T-helper 17 cell (primary cell): ENCODE results near the gene PCGF3. TPM values are rescaled to one million over a fixed set of nuclear protein-coding genes. Genes with fewer than 3 reads are reported as not detected.

ENCODE experiments used
- ATAC-seq: fragments of 150-1000 bp; cut with Tn5 transposase; 2 replicates; pipeline ENCODE4 v1.10.0; 2021; ENCODE audit warnings: mild to moderate bottlenecking, moderate library complexity
- DNase-seq, 3 donors: peaks; one replicate each; pipeline versions ENCODE4 v3.0.0 to v3.0.0-alpha.2; 2020 to 2021
- H3K9me3 ChIP-seq: one replicate; pipeline ENCODE4 v1.7.0; 2013; ENCODE audit warnings: low read length, mild to moderate bottlenecking; ENCODE audit not compliant: control insufficient read depth, poor library complexity, severe bottlenecking
- H3K27ac Mint-ChIP-seq: one replicate; pipeline ENCODE4 v1.8.0; 2022; ENCODE audit warnings: mild to moderate bottlenecking, moderate library complexity, mixed read lengths
- H3K27me3 Mint-ChIP-seq: one replicate; pipeline ENCODE4 v1.8.0; 2022; ENCODE audit warnings: mixed read lengths
- H3K36me3 Mint-ChIP-seq: one replicate; pipeline ENCODE4 v1.8.0; 2022; ENCODE audit warnings: low read depth, mixed read lengths
- H3K4me1 Mint-ChIP-seq: one replicate; pipeline ENCODE4 v1.8.0; 2022; ENCODE audit warnings: mild to moderate bottlenecking, mixed read lengths
- H3K4me3 Mint-ChIP-seq: one replicate; pipeline ENCODE4 v1.8.0; 2022; ENCODE audit warnings: mild to moderate bottlenecking, moderate library complexity, mixed read lengths
- total RNA-seq, 4 donors: library from RNA in 2 of 4; stranded (reverse) in 2 of 4; gene quantifications; one replicate each; pipeline ENCODE4 v1.2.3 and lab custom pipeline; 2022 to 2026

PCGF3 gene
- total RNA-seq, 2 donors from 2014 or later: 31.3 to 38.0 TPM

DNA sequence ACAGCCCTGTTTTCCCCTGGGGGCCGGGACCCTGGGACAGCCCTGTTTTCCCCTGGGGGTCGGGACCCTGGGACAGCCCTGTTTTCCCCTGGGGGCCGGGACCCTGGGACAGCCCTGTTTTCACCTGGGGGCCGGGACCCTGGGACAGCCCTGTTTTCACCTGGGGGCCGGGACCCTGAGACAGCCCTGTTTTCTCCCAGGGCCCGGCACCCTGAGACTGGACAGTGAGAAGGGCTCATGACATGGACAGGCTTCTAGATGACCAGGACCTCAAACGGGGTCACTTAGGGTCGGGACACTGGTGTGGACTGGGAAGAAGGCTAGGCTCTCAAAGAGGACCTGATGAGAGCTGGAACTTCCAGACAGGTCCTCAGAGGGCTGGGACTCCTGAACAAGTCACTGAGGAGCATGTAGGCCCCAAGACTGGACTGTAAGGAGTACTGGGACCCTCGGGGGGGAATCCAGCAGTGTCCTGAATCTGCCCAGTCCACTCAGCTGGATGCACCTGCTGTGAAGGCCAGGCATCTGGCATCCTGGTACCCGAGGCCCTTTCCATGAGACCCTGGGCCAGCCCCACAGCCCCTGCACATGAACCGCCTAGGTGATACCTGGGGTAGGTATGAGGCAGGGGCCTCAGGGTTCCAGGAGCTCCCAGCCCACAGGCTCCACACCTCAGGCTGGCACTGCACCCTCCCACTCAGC lies 2.4 kb downstream of the PCGF3 start:
- no peaks in the 10 kb centered on the region for H3K9me3 ChIP-seq
- Mint-ChIP-seq H3K4me3 (peak overlapping the region; percentile 45), H3K4me1 (peaks cover 22% of the 10 kb centered on the region), H3K36me3 (no peaks in the 10 kb centered on the region), H3K27ac (no peak overlapping the region), H3K27me3 (no peaks in the 10 kb centered on the region)
- ATAC-seq: no peak
- no peak for DNase-seq

GRCh38 chr4:708631-708933 lies 3.0 kb downstream of the PCGF3 start:
- no peak for ATAC-seq
- Mint-ChIP-seq H3K4me1 (peaks cover 22% of the 10 kb centered on the region), H3K4me3 (peak overlapping the region; percentile 45), H3K36me3 (no peaks in the 10 kb centered on the region), H3K27me3 (no peaks in the 10 kb centered on the region), H3K27ac (no peak overlapping the region)
- no peak for DNase-seq
- no peaks in the 10 kb centered on the region for H3K9me3 ChIP-seq

DNA sequence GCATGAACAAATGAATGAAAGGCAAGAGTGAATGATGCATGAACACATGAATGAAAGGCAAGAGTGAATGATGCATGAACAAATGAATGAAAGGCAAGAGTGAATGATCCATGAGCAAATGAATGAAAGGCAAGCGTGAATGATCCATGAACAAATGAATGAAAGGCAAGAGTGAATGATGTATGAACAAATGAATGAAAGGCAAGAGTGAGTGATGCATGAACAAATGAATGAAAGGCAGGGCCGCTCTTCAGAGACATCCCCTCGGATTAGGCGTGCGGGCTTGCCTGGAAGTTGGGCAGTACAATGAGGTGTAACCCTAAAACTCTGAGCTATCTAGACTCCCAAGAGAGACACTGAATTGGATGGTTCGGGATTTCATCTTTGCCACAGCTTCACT lies 3.7 kb downstream of the PCGF3 start:
- DNase-seq: no peak
- no peak overlapping the region for H3K4me3 Mint-ChIP-seq
- H3K9me3 ChIP-seq: no peaks in the 10 kb centered on the region
- H3K27ac Mint-ChIP-seq: peak overlapping the region; percentile 21
- no peaks in the 10 kb centered on the region for H3K27me3 Mint-ChIP-seq
- peaks cover 23% of the 10 kb centered on the region for H3K4me1 Mint-ChIP-seq
- ATAC-seq: no peak
- no peaks in the 10 kb centered on the region for H3K36me3 Mint-ChIP-seq

GRCh38 chr4:710116-710515 lies 4.5 kb downstream of the PCGF3 start:
- ATAC-seq (no peak), DNase-seq (no peak)
- Mint-ChIP-seq H3K4me3 (no peak overlapping the region), H3K27me3 (no peaks in the 10 kb centered on the region), H3K36me3 (no peaks in the 10 kb centered on the region), H3K4me1 (peaks cover 26% of the 10 kb centered on the region), H3K27ac (peak overlapping the region; percentile 21)
- no peaks in the 10 kb centered on the region for H3K9me3 ChIP-seq

DNA sequence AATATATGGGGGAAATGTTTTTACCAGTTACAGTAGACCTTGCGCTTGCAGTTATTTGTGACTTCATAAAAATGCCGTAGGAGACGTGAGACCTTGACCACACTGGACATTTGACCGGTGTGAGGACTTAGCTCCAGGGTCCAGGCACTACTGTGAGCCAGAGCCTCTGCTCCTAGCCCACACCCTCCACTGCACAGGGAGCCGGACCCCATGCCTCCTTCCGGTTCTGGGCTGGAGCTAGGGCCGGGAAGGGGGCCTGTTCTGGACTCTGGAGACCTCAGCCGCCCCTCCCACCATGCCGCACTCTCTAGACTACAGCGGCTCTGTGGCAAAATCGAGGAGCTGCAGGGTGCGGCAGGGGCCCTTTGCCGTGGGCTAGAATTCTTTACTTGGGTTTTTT lies 5.3 kb downstream of the PCGF3 start:
- Mint-ChIP-seq H3K4me3 (no peak overlapping the region), H3K27ac (no peak overlapping the region), H3K4me1 (peaks cover 24% of the 10 kb centered on the region), H3K27me3 (no peaks in the 10 kb centered on the region), H3K36me3 (no peaks in the 10 kb centered on the region)
- ATAC-seq (no peak), DNase-seq (no peak)
- no peaks in the 10 kb centered on the region for H3K9me3 ChIP-seq

- Mint-ChIP-seq H3K27ac (peak overlapping the region; percentile 47), H3K36me3 (no peaks in the 10 kb centered on the region), H3K4me3 (no peak overlapping the region), H3K4me1 (peaks cover 22% of the 10 kb centered on the region), H3K27me3 (no peaks in the 10 kb centered on the region)
- DNase-seq (no peak), ATAC-seq (no peak)
- H3K9me3 ChIP-seq: no peaks in the 10 kb centered on the region
These were observed 6.5 kb downstream of the PCGF3 start for GRCh38 chr4:712093-712492.

- H3K4me1 Mint-ChIP-seq: peaks cover 28% of the 10 kb centered on the region
- no peaks in the 10 kb centered on the region for H3K27me3 Mint-ChIP-seq
- H3K36me3 Mint-ChIP-seq: no peaks in the 10 kb centered on the region
- H3K9me3 ChIP-seq: no peaks in the 10 kb centered on the region
- no peak for DNase-seq
- H3K27ac Mint-ChIP-seq: peak overlapping the region; percentile 47
- no peak for ATAC-seq
- H3K4me3 Mint-ChIP-seq: no peak overlapping the region
These were observed 7.4 kb downstream of the PCGF3 start for GRCh38 chr4:712916-713632.

GRCh38 chr4:714087-714486 lies 8.5 kb downstream of the PCGF3 start:
- Mint-ChIP-seq H3K27me3 (no peaks in the 10 kb centered on the region), H3K4me1 (peaks cover 22% of the 10 kb centered on the region), H3K27ac (peak overlapping the region; percentile 61), H3K4me3 (no peak overlapping the region), H3K36me3 (no peaks in the 10 kb centered on the region)
- ATAC-seq (no peak), DNase-seq (no peak)
- no peaks in the 10 kb centered on the region for H3K9me3 ChIP-seq

GRCh38 chr4:717601-718320 lies 12.1 kb downstream of the PCGF3 start:
- no peak for ATAC-seq
- no peak overlapping the region for H3K4me3 Mint-ChIP-seq
- peaks cover 15% of the 10 kb centered on the region for H3K4me1 Mint-ChIP-seq
- no peaks in the 10 kb centered on the region for H3K27me3 Mint-ChIP-seq
- H3K9me3 ChIP-seq: no peaks in the 10 kb centered on the region
- no peaks in the 10 kb centered on the region for H3K36me3 Mint-ChIP-seq
- no peak for DNase-seq
- H3K27ac Mint-ChIP-seq: no peak overlapping the region

DNA sequence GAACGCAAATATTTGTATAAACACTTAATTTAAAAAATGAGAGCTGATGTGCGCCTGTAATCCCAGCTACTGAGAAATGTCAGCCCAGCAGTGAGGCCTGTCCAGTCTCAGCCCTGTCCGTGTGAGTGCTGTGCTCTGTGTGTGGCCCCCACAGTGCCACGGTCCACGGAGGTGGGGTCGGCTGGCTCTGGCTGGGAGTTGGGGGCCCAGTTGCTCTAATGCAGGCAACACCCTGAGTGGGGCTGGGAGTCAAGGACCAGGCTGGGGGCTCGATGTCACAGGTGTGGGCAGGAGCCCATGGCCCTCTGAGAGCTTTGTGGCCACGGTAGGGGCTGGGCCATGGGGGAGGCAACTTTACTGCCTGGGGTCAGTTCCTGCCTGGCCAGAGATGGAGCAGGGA lies 12.8 kb downstream of the PCGF3 start:
- Mint-ChIP-seq H3K4me1 (peaks cover 16% of the 10 kb centered on the region), H3K27me3 (no peaks in the 10 kb centered on the region), H3K36me3 (no peaks in the 10 kb centered on the region), H3K4me3 (no peak overlapping the region), H3K27ac (no peak overlapping the region)
- ATAC-seq (no peak), DNase-seq (no peak)
- H3K9me3 ChIP-seq: no peaks in the 10 kb centered on the region

DNA sequence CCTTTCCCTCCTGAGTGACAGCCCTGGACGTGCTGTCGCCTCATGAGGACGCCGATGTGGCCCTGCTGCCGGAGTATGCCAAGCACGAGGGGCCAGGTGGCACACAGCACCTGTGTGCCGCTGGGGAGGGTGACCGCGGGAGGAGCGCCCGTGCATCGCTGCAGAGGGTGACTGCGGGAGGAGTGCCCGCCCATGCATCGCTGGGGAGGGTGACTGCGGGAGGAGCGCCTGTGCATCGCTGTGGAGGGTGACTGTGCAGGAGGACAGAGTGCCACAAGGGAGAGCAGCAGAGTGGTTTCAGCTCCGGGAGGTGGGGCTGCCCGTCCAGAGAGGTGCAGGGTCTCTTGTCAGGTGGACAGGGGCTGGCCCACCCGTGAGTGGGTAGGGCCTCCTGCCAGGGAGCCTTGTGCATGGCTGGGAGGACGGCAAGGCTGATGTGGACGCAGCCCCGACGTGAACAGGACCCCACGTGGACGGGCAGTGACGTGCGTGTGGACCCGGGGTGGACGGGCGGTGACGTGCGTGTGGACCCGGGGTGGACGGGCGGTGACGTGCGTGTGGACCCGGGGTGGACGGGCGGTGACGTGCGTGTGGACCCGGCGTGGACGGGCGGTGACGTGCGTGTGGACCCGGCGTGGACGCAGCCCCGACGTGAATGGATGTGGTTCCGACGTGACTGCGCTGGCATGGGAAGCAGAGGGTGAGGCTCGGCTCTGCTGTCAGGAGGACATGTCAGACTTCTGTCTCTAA lies 14.7 kb downstream of the PCGF3 start:
- peaks cover 15% of the 10 kb centered on the region for H3K4me1 Mint-ChIP-seq
- H3K27me3 Mint-ChIP-seq: no peaks in the 10 kb centered on the region
- no peaks in the 10 kb centered on the region for H3K9me3 ChIP-seq
- H3K27ac Mint-ChIP-seq: no peak overlapping the region
- H3K4me3 Mint-ChIP-seq: peak overlapping the region; percentile 13
- H3K36me3 Mint-ChIP-seq: no peaks in the 10 kb centered on the region
- DNase-seq: no peak
- no peak for ATAC-seq

DNA sequence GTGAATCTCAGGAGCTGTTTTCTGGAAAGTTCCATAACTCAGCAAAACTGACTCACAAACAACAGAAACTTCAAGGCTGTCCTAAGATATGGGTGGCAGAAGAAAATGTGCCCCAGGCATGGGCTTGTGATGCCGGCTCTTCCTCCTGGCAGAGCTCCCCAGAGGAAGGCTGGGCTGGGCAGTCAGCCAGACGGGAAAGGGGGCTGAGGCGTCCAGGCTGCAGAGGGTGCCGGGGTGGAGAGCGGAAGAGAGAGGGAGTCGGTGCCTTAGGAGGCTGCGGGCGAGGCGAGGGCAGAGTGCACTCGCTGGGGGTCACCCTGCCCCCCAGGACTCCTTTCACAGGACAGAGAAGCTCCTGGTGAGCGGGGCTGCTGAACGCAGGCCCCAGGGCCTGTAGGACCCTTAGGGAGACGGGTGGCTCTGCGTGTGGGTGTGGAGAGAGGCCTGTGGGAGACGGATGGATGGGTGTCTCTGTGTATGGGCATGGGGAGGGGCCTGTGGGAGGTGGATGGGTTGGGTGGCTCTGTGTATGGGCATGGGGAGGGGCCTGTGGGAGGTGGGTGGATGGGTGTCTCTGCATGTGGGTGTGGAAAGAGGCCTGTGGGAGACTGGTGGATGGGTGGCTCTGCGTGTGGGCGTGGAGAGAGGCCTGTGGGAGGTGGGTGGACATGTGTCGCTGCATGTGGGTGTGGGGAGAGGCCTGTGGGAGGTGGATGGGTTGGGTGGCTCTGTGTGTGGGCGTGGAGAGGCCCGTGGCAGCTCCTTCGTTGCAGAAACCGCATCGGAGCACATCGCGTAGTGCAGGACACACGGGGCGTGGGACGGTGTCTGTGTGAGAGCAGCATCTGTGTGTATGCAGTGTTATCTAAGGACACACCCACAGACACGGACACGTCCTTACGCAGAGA lies 15.9 kb downstream of the PCGF3 start:
- no peaks in the 10 kb centered on the region for H3K9me3 ChIP-seq
- DNase-seq (no peak), ATAC-seq (no peak)
- Mint-ChIP-seq H3K27me3 (no peaks in the 10 kb centered on the region), H3K36me3 (no peaks in the 10 kb centered on the region), H3K4me3 (no peak overlapping the region), H3K27ac (peak overlapping the region; percentile 27), H3K4me1 (peaks cover 17% of the 10 kb centered on the region)
